GM12878 (cell line): ENCODE results near the gene RSKR. TPM values are rescaled to one million over a fixed set of nuclear protein-coding genes. Genes with fewer than 3 reads are reported as not detected.

Experiments
- ATF7 ChIP-seq: fragments of 450-650 bp; IDR thresholded peaks from 2 replicates; pipeline ENCODE4 v1.6.1; 2016; ENCODE audit warnings: low read depth, mild to moderate bottlenecking
- CREM ChIP-seq: IDR thresholded peaks from 2 replicates; pipeline ENCODE4 v1.6.1; 2014; ENCODE audit warnings: antibody characterized with exemption, low read depth
- E4F1 ChIP-seq: fragments of 450-650 bp; IDR thresholded peaks from 2 replicates; pipeline ENCODE4 v1.6.1; 2018; ENCODE audit warnings: borderline replicate concordance, mild to moderate bottlenecking; ENCODE audit not compliant: partially characterized antibody
- FOXM1 ChIP-seq: IDR thresholded peaks from 2 replicates; pipeline ENCODE4 v1.6.1; 2012; ENCODE audit warnings: low read depth, mild to moderate bottlenecking, inconsistent platforms, low read length, moderate library complexity
- NFYB ChIP-seq: IDR thresholded peaks from 2 replicates; pipeline ENCODE4 v1.6.1; 2011; ENCODE audit warnings: low read depth, mild to moderate bottlenecking, low read length, improper control_type of control experiment, moderate library complexity; ENCODE audit not compliant: insufficient read depth
- POLR2A ChIP-seq: IDR thresholded peaks from 2 replicates; pipeline ENCODE4 v1.6.1; 2011; ENCODE audit warnings: low read depth, mild to moderate bottlenecking, low read length
- RFX5 ChIP-seq: IDR thresholded peaks from 2 replicates; pipeline ENCODE4 v1.6.1; 2011; ENCODE audit warnings: low read depth, low read length, improper control_type of control experiment
- STAT3 ChIP-seq: IDR thresholded peaks from 2 replicates; pipeline ENCODE4 v1.6.1; 2011; ENCODE audit warnings: low read depth, low read length, improper control_type of control experiment
- SUPT20H ChIP-seq: IDR thresholded peaks from 2 replicates; pipeline ENCODE4 v1.6.1; 2011; ENCODE audit warnings: low read depth, mild to moderate bottlenecking, low read length, moderate library complexity, borderline replicate concordance; ENCODE audit not compliant: control insufficient read depth
- ZNF24 ChIP-seq: fragments of 450-650 bp; IDR thresholded peaks from 2 replicates; pipeline ENCODE4 v1.6.1; 2017; ENCODE audit warnings: antibody characterized with exemption, mild to moderate bottlenecking
- ZNF687 ChIP-seq: fragments of 450-650 bp; IDR thresholded peaks from 2 replicates; pipeline ENCODE4 v1.6.1; 2017; ENCODE audit warnings: mild to moderate bottlenecking, moderate library complexity
- polyA plus RNA-seq, 11 experiments: library from polyadenylated mRNA; depleted of rRNA in 4 of 11; unstranded in 6 of 11; stranded (reverse) in 5 of 11; fragments of >200 nt; fragmentation: Nextera tagmentation in 4 of 11; fragmentation: Illumina TruSeq in 1 of 11; extraction: Ambion mirVana in 4 of 11; extraction: Trizol in 1 of 11; gene quantifications; 1 replicate in 1 of 11; 2 replicates in 10 of 11; pipeline versions ENCODE4 v1.2.1 to v1.2.3, GENCODE V29; 2011 to 2016; ENCODE audit warnings: inconsistent platforms in 2 of 11, missing spikeins in 2 of 11, low read depth in 1 of 11
- total RNA-seq, 4 experiments: library from RNA; depleted of rRNA in 3 of 4; stranded (reverse); fragments of >200 nt in 3 of 4; fragmentation: Illumina TruSeq in 1 of 4; extraction: Trizol in 1 of 4; gene quantifications; 2 replicates each; pipeline versions ENCODE4 v1.2.1 to v1.2.3, GENCODE V29; 2013 to 2021

The RSKR gene
- total and polyA plus RNA-seq, 10 of the 15 experiments (the other 5 are each of a cell fraction or from before 2014, with no cell fraction given) = 0.52 to 22.4 (median 8.7) TPM

GRCh38 chr17:28613931-28614381 is at the start of gene RSKR (continued):
- no peak for TF ChIP-seq FOXM1
- TF ChIP-seq CREM = no peak
- TF ChIP-seq E4F1 = no peak
- no peak for TF ChIP-seq NFYB
- TF ChIP-seq STAT3 = no peak
- no peak; the same call in 1 of the 2 replicates for TF ChIP-seq POLR2A
- TF ChIP-seq ZNF24 = no peak
- TF ChIP-seq SUPT20H = no peak
- TF ChIP-seq ZNF687 = no peak
- no peak for TF ChIP-seq ATF7
- no peak for TF ChIP-seq RFX5
- TF ChIP-seq, all 136 proteins: peak for 0
